Measurements from ENCODE around the gene TMEM255B. TPM values are rescaled to one million over a fixed set of nuclear protein-coding genes. Genes with fewer than 3 reads are reported as not detected.

TMEM255B gene
- total RNA-seq (2021; ENCODE audit: unreplicated experiment) = 26.3 TPM
- 23.6 TPM for polyA plus RNA-seq (2012; ENCODE audit: insufficient read length)
- Bru-seq, nascent RNA = percentile 45 among the genes with signal in this experiment
- BruChase-seq, experiment 1, labeled RNA remaining after a 2-hour chase = percentile 47 among the genes with signal in this experiment
- percentile 43 among the genes with signal in this experiment for BruChase-seq, experiment 2, labeled RNA remaining after a 6-hour chase
- long read RNA-seq, full-length matches to known transcripts = 15 of 31 reads
- long read RNA-seq, partial matches to known transcripts = 3 of 31 reads
- long read RNA-seq, other reads (novel, unspliced or antisense) = 13 of 31 reads

DNA sequence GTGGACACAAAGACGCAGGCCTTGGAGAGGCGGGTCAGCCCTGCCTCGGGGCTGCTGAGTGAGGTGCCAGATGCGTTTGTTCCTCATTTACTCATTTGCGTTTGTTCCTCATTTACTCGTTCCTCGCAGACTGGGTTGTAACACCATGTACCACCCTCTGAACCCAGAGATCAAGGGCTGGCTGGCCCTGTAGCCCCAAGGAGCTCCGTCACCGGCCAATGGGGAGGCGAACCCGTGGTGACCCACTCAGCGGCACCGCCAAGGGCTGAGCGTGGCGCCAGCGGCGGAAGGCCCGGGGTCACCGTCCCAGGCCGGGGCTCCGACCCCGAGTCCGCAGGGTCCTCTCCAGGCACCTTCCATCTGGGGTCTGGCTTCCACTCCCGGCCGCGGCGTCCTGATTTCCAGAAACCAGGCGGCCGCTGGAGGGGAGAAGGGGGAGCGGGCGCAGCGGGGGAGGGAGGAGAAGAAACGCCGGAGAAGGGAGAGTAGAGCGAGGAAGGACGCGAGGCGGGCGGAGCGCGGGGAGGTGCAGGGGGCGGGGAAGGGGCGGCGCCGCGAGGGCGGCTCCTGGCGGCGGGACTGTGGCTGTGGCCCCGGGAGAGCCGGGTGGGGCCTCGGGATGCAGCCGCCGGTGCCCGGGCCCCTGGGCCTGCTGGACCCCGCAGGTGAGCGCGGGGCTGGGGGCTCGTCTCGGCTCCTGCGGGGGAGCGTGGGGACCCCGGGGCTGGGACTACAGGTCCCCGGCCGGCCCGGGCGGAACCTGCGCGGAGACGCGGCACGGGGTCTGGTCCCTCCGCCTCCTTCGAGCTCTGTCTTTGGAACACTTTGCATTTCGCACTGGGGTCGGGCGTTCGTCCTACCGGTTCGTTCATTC, at the start of gene TMEM255B:
Gene TMEM255B (plus strand): TSS at position 576 of the 874 bp plus-strand sequence. CDS start 44 bp downstream, at position 620.
- TF ChIP-seq, protein P1, sequence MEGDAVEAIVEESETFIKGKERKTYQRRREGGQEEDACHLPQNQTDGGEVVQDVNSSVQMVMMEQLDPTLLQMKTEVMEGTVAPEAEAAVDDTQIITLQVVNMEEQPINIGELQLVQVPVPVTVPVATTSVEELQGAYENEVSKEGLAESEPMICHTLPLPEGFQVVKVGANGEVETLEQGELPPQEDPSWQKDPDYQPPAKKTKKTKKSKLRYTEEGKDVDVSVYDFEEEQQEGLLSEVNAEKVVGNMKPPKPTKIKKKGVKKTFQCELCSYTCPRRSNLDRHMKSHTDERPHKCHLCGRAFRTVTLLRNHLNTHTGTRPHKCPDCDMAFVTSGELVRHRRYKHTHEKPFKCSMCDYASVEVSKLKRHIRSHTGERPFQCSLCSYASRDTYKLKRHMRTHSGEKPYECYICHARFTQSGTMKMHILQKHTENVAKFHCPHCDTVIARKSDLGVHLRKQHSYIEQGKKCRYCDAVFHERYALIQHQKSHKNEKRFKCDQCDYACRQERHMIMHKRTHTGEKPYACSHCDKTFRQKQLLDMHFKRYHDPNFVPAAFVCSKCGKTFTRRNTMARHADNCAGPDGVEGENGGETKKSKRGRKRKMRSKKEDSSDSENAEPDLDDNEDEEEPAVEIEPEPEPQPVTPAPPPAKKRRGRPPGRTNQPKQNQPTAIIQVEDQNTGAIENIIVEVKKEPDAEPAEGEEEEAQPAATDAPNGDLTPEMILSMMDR (IDR thresholded peaks at IDR 0.05) = no peak; the same call in 1 of the 2 replicates
- peak within 1 kb of the TSS; percentile 66 for H3K27ac ChIP-seq (ENCODE audit: low read length)
- no peaks in the 10 kb centered on the region for H3K4me1 ChIP-seq (ENCODE audit: control insufficient read depth, insufficient read depth, low read length)
- DNase-seq (ENCODE audit: low read depth, low spot score) (no peak), ATAC-seq (peak; percentile 98)
- no peaks in the 10 kb centered on the region for H3K36me3 ChIP-seq (ENCODE audit: control insufficient read depth, insufficient read depth, low read length)
- no peaks in the 10 kb centered on the region for H3K9me3 ChIP-seq (ENCODE audit: control insufficient read depth, insufficient read depth, low read depth, low read length)
- in situ Hi-C loops (cut with HindIII; ENCODE audit: low pct_unique_long_range_greater_than_20kb, low sequenced_read_pairs) = no loop called here
- POLR2A ChIA-PET = no interaction called here
- no TSS peak for BruUV-seq (replicated peaks)
- H3K4me3 ChIP-seq (ENCODE audit: low read depth in 2 of 2, low read length in 2 of 2) = peak within 1 kb of the TSS; percentile 64 to 86
- intact Hi-C loops (cut with micrococcal nuclease; ENCODE audit: unreplicated experiment) = no loop called here
- no peaks in the 10 kb centered on the region for H3K27me3 ChIP-seq (ENCODE audit: control insufficient read depth, insufficient read depth, low read length)
- CTCF ChIA-PET = no interaction called here

DNA sequence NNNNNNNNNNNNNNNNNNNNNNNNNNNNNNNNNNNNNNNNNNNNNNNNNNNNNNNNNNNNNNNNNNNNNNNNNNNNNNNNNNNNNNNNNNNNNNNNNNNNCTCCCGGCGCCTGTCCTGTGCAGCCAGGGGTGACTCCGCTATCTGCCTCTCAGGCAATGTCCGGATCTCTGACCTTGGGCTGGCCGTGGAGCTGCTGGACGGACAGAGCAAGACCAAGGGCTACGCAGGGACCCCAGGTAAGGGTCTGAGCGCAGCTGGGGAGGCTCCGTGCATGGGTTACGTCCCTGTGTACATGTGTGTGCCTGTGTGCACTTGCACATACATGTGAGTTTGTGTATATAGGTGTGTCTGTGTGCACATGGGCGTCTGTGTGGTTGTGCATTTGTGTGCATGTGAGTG, 36.1 kb upstream of the TMEM255B start:
- no peak for ATAC-seq
- no peak for TF ChIP-seq SIN3A (IDR thresholded peaks at IDR 0.05; ENCODE audit: borderline replicate concordance, insufficient read depth, low read depth, low read length)
- TF ChIP-seq POLR2AphosphoS5 (IDR thresholded peaks at IDR 0.05; ENCODE audit: low read depth, low read length) = no peak
- TF ChIP-seq, protein P2, sequence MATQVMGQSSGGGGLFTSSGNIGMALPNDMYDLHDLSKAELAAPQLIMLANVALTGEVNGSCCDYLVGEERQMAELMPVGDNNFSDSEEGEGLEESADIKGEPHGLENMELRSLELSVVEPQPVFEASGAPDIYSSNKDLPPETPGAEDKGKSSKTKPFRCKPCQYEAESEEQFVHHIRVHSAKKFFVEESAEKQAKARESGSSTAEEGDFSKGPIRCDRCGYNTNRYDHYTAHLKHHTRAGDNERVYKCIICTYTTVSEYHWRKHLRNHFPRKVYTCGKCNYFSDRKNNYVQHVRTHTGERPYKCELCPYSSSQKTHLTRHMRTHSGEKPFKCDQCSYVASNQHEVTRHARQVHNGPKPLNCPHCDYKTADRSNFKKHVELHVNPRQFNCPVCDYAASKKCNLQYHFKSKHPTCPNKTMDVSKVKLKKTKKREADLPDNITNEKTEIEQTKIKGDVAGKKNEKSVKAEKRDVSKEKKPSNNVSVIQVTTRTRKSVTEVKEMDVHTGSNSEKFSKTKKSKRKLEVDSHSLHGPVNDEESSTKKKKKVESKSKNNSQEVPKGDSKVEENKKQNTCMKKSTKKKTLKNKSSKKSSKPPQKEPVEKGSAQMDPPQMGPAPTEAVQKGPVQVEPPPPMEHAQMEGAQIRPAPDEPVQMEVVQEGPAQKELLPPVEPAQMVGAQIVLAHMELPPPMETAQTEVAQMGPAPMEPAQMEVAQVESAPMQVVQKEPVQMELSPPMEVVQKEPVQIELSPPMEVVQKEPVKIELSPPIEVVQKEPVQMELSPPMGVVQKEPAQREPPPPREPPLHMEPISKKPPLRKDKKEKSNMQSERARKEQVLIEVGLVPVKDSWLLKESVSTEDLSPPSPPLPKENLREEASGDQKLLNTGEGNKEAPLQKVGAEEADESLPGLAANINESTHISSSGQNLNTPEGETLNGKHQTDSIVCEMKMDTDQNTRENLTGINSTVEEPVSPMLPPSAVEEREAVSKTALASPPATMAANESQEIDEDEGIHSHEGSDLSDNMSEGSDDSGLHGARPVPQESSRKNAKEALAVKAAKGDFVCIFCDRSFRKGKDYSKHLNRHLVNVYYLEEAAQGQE (IDR thresholded peaks at IDR 0.05; ENCODE audit: insufficient read depth in 1 of 2, low read depth in 2 of 2, low read length in 1 of 2) = no peak
- no peak for TF ChIP-seq TCF7L2 (IDR thresholded peaks at IDR 0.05; ENCODE audit: low read depth, low read length)
- TF ChIP-seq, protein P1 (IDR thresholded peaks at IDR 0.05) = no peak
- ChIA-PET POLR2A (no interaction called here), CTCF (no interaction called here)
- intact Hi-C loops (cut with micrococcal nuclease; ENCODE audit: unreplicated experiment) = no loop called here
- DNase-seq (ENCODE audit: low read depth, low spot score) = no peak
- no peak overlapping the region for H3K27ac ChIP-seq (ENCODE audit: low read length)
- BruUV-seq (replicated peaks) = no TSS peak
- H3K36me3 ChIP-seq (ENCODE audit: control insufficient read depth, insufficient read depth, low read length) = no peaks in the 10 kb centered on the region
- in situ Hi-C loops (cut with HindIII; ENCODE audit: low pct_unique_long_range_greater_than_20kb, low sequenced_read_pairs) = no loop called here
- no peak overlapping the region for H3K4me3 ChIP-seq (ENCODE audit: low read depth in 2 of 2, low read length in 2 of 2)
- H3K9me3 ChIP-seq (ENCODE audit: control insufficient read depth, insufficient read depth, low read depth, low read length) = no peaks in the 10 kb centered on the region
- no peaks in the 10 kb centered on the region for H3K27me3 ChIP-seq (ENCODE audit: control insufficient read depth, insufficient read depth, low read length)
- H3K4me1 ChIP-seq (ENCODE audit: control insufficient read depth, insufficient read depth, low read length) = no peaks in the 10 kb centered on the region

Data from Panc1 (cell line).